PC-9 (cell line): Measurements from ENCODE around the gene PRKCH.

ENCODE experiments used
- CTCF ChIP-seq: fragments of 200-600 bp; sonication (generic); conservative IDR thresholded peaks from 2 replicates; pipeline ENCODE4 v1.6.1; 2017; ENCODE audit warnings: mixed run types, antibody characterized with exemption, mild to moderate bottlenecking, moderate library complexity
- EZH2 ChIP-seq: fragments of 200-600 bp; sonication (generic); IDR thresholded peaks from 2 replicates; pipeline ENCODE4 v1.8.0; 2017; ENCODE audit warnings: antibody characterized with exemption, low read depth

- TF ChIP-seq CTCF (no peak), EZH2 (no peak)
Measured at GRCh38 chr14:61351477-61351876, 30.1 kb downstream of the PRKCH start.
